Mesendoderm (in vitro differentiated cells): ENCODE measurements around the gene CD300LG.

Experiments used
- DNase-seq: peaks from one replicate; pipeline ENCODE4 v3.0.0; 2013
- H2AK5ac ChIP-seq: 2 replicates; pipeline ENCODE4 v1.6.1; 2013; ENCODE audit warnings: low read length, inconsistent platforms
- H2BK120ac ChIP-seq: 2 replicates; pipeline ENCODE4 v1.6.1; 2013; ENCODE audit warnings: low read depth, mild to moderate bottlenecking, low read length, moderate library complexity, mixed read lengths
- H2BK15ac ChIP-seq: replicated peaks from 2 replicates; pipeline ENCODE4 v1.6.1; 2013; ENCODE audit warnings: low read depth, mild to moderate bottlenecking, moderate library complexity
- H2BK5ac ChIP-seq: 2 replicates; pipeline ENCODE4 v1.6.1; 2013; ENCODE audit warnings: low read length, inconsistent platforms
- H3K18ac ChIP-seq: 2 replicates; pipeline ENCODE4 v1.6.1; 2013; ENCODE audit warnings: mild to moderate bottlenecking, low read length, mixed read lengths
- H3K23ac ChIP-seq: one replicate; pipeline ENCODE4 v1.6.1; 2013; ENCODE audit warnings: low read length
- H3K27ac ChIP-seq: 2 replicates; pipeline ENCODE4 v1.5.1; 2013; ENCODE audit warnings: low read depth, mild to moderate bottlenecking, inconsistent platforms, low read length, moderate library complexity
- H3K27me3 ChIP-seq: 2 replicates; pipeline ENCODE4 v1.6.1; 2013; ENCODE audit warnings: low read length, control low read depth, mild to moderate bottlenecking, inconsistent platforms; ENCODE audit not compliant: insufficient read depth, poor library complexity
- H3K36me3 ChIP-seq: 2 replicates; pipeline ENCODE4 v1.6.1; 2013; ENCODE audit warnings: low read length, inconsistent platforms; ENCODE audit not compliant: control insufficient read depth, insufficient read depth
- H3K4ac ChIP-seq: one replicate; pipeline ENCODE4 v1.6.1; 2013; ENCODE audit warnings: low read depth, mild to moderate bottlenecking, low read length, moderate library complexity
- H3K4me1 ChIP-seq: 2 replicates; pipeline ENCODE4 v1.6.1; 2013; ENCODE audit warnings: low read depth, low read length, inconsistent platforms; ENCODE audit not compliant: control insufficient read depth
- H3K4me2 ChIP-seq: 2 replicates; pipeline ENCODE4 v1.6.1; 2013; ENCODE audit warnings: low read length
- H3K4me3 ChIP-seq: 2 replicates; pipeline ENCODE4 v1.5.1; 2013; ENCODE audit warnings: mild to moderate bottlenecking, low read length
- H3K56ac ChIP-seq: one replicate; pipeline ENCODE4 v1.6.1; 2013; ENCODE audit warnings: low read length
- H3K79me1 ChIP-seq: 2 replicates; pipeline ENCODE4 v1.6.1; 2013; ENCODE audit warnings: low read length, inconsistent platforms
- H3K79me2 ChIP-seq: 2 replicates; pipeline ENCODE4 v1.6.1; 2013; ENCODE audit warnings: mild to moderate bottlenecking, low read length; ENCODE audit not compliant: control insufficient read depth, insufficient read depth
- H3K9ac ChIP-seq: 2 replicates; pipeline ENCODE4 v1.6.1; 2013; ENCODE audit warnings: low read length, inconsistent platforms
- H4K5ac ChIP-seq: one replicate; pipeline ENCODE4 v1.6.1; 2013; ENCODE audit warnings: low read length
- H4K8ac ChIP-seq: one replicate; pipeline ENCODE4 v1.6.1; 2013; ENCODE audit warnings: low read depth, mild to moderate bottlenecking, control low read depth, low read length, moderate library complexity
- WGBS: extraction: QIAGEN DNeasy Blood & Tissue Kit; methylation state at CpG from one replicate; pipeline ENCODE4 v1.1.7; 2013; ENCODE audit warnings: low lambda C conversion rate, missing lambda C conversion rate; ENCODE audit not compliant: insufficient coverage; ENCODE audit errors: extremely low coverage; 5-methylcytosine and 5-hydroxymethylcytosine counted together

Gene CD300LG

DNA sequence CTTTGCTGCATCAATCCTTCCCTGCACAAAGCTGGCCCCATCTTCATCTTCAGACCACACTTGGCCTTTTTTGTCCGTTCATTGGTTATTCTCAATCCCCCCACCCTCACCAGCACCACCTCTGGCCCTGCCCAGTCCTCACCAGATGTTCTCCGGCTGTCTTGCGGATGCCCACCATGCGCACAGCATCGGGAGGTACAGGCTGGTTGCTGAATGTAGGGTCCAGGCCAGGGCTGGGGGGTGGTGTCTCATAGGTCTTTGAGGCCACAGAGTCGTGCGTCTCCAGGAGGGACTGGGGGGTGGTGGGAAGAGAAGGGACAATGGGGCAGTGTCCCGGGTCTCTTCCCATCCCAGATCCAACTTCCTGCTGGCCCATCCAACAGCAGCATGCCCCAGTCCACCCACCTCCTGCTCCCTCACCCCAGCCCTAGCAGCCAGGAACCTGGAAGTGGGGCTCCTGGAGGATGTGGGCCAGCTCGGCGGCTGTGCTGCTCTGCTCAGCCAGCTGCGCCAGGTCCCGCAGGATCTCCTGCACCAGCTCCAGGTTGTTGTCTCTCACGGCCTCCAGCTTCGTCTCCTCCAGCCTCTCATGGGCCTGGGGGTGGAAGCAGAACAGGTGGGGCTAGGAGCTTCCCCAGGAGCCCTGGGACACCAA lies 35.9 kb downstream of the CD300LG start:
- H3K56ac ChIP-seq = no peak overlapping the region
- no peak overlapping the region for H3K23ac ChIP-seq
- H3K4ac ChIP-seq = no peak overlapping the region
- no peak overlapping the region for H3K4me2 ChIP-seq
- no peak overlapping the region for H2BK15ac ChIP-seq
- H2AK5ac ChIP-seq = no peak overlapping the region
- no peak overlapping the region for H2BK120ac ChIP-seq
- H3K9ac ChIP-seq = no peak overlapping the region
- no peak overlapping the region for H4K8ac ChIP-seq
- H3K18ac ChIP-seq = no peak overlapping the region
- H2BK5ac ChIP-seq = no peak overlapping the region
- WGBS = no CpG with 5 or more reads among the region's 14 CpGs
- DNase-seq = no peak
- no peaks in the 10 kb centered on the region for H3K27me3 ChIP-seq
- H3K79me1 ChIP-seq = no peaks in the 10 kb centered on the region
- H3K79me2 ChIP-seq = no peaks in the 10 kb centered on the region
- no peak overlapping the region for H3K4me3 ChIP-seq
- peaks cover 3% of the 10 kb centered on the region for H3K4me1 ChIP-seq
- no peaks in the 10 kb centered on the region for H3K36me3 ChIP-seq
- no peak overlapping the region for H3K27ac ChIP-seq
- H4K5ac ChIP-seq = no peak overlapping the region

GRCh38 chr17:43888548-43888947 lies 41.6 kb downstream of the CD300LG start:
- H3K4me2 ChIP-seq = no peak overlapping the region
- peaks cover 8% of the 10 kb centered on the region for H3K4me1 ChIP-seq
- no peak overlapping the region for H3K9ac ChIP-seq
- H4K8ac ChIP-seq = no peak overlapping the region
- no CpG with 5 or more reads among the region's 4 CpGs for WGBS
- DNase-seq = no peak
- H2BK120ac ChIP-seq = no peak overlapping the region
- H3K79me1 ChIP-seq = no peaks in the 10 kb centered on the region
- H4K5ac ChIP-seq = no peak overlapping the region
- no peak overlapping the region for H2BK5ac ChIP-seq
- H3K36me3 ChIP-seq = no peaks in the 10 kb centered on the region
- H3K23ac ChIP-seq = no peak overlapping the region
- H3K27me3 ChIP-seq = no peaks in the 10 kb centered on the region
- no peak overlapping the region for H3K4me3 ChIP-seq
- no peak overlapping the region for H3K18ac ChIP-seq
- no peak overlapping the region for H2BK15ac ChIP-seq
- no peak overlapping the region for H2AK5ac ChIP-seq
- H3K4ac ChIP-seq = no peak overlapping the region
- no peak overlapping the region for H3K27ac ChIP-seq
- H3K56ac ChIP-seq = no peak overlapping the region
- H3K79me2 ChIP-seq = no peaks in the 10 kb centered on the region

- H3K56ac ChIP-seq = no peak overlapping the region
- no peak overlapping the region for H2BK120ac ChIP-seq
- no peak overlapping the region for H3K4me2 ChIP-seq
- H3K23ac ChIP-seq = no peak overlapping the region
- H2BK15ac ChIP-seq = no peak overlapping the region
- no peaks in the 10 kb centered on the region for H3K79me2 ChIP-seq
- no peak for DNase-seq
- no peaks in the 10 kb centered on the region for H3K79me1 ChIP-seq
- no peak overlapping the region for H4K5ac ChIP-seq
- H3K4me3 ChIP-seq = no peak overlapping the region
- H2AK5ac ChIP-seq = no peak overlapping the region
- no peak overlapping the region for H3K27ac ChIP-seq
- no peak overlapping the region for H3K4ac ChIP-seq
- no peak overlapping the region for H4K8ac ChIP-seq
- WGBS = no CpG with 5 or more reads among the region's 1 CpG
- no peaks in the 10 kb centered on the region for H3K36me3 ChIP-seq
- H3K4me1 ChIP-seq = peaks cover 8% of the 10 kb centered on the region
- H3K18ac ChIP-seq = no peak overlapping the region
- H3K9ac ChIP-seq = no peak overlapping the region
- H2BK5ac ChIP-seq = no peak overlapping the region
- H3K27me3 ChIP-seq = no peaks in the 10 kb centered on the region
Measured at GRCh38 chr17:43890240-43890639, 43.3 kb downstream of the CD300LG start.

DNA sequence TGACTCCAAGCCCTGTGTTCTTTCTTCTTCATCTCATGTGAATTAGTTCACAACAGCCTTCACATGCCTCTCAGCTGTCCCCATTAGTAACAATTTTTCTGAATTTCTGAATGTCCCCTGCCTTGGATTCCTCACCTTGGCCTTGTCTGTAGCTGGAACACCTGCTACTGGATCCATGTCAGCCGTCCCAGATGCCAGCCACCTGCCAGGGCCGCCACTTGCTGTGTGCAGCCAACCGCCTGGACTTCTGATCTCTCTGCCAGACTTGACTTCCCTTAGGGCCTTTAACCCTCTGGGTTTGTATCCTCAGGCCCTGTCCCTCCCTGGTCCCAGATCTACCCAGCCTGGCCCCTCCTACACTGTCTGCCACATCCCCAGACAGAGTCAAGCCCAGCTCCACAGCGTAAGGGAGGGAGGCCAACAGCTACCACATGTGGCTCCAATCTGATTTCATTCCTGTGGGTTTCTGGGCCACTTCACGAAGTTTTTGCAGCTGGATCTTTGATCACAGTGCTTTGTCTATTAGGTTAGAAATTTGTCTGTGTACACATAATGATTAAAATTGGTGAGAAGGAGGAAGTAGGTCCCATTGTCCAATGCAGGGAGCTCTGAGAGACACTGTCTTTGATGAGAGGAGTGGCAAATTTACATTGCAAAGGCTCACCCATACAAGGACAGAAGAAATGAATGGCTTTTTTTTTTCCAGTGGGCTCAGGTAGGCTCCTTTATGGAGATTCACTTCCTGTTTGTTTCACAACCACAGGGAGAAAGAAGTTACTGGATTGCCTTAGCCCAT lies 45.1 kb downstream of the CD300LG start:
- Histone ChIP-seq H3K27me3 (no peaks in the 10 kb centered on the region), H2BK15ac (no peak overlapping the region), H3K79me2 (no peaks in the 10 kb centered on the region), H4K5ac (no peak overlapping the region), H3K56ac (no peak overlapping the region), H3K9ac (no peak overlapping the region), H2AK5ac (no peak overlapping the region), H3K4me2 (no peak overlapping the region), H4K8ac (no peak overlapping the region), H3K23ac (no peak overlapping the region), H3K27ac (no peak overlapping the region), H3K79me1 (no peaks in the 10 kb centered on the region), H3K36me3 (no peaks in the 10 kb centered on the region), H3K4me3 (no peak overlapping the region), H2BK5ac (no peak overlapping the region), H3K4ac (no peak overlapping the region), H3K4me1 (peaks cover 8% of the 10 kb centered on the region), H2BK120ac (no peak overlapping the region), H3K18ac (no peak overlapping the region)
- no CpG with 5 or more reads among the region's 5 CpGs for WGBS
- no peak for DNase-seq

- no CpG with 5 or more reads among the region's 4 CpGs for WGBS
- H2AK5ac ChIP-seq = no peak overlapping the region
- peak overlapping the region; percentile 25 for H3K56ac ChIP-seq
- no peak overlapping the region for H3K27ac ChIP-seq
- H3K27me3 ChIP-seq = no peaks in the 10 kb centered on the region
- no peaks in the 10 kb centered on the region for H3K79me1 ChIP-seq
- no peak overlapping the region for H2BK15ac ChIP-seq
- no peak overlapping the region for H4K8ac ChIP-seq
- H2BK5ac ChIP-seq = no peak overlapping the region
- H3K36me3 ChIP-seq = no peaks in the 10 kb centered on the region
- no peak overlapping the region for H3K23ac ChIP-seq
- no peak overlapping the region for H2BK120ac ChIP-seq
- H3K18ac ChIP-seq = no peak overlapping the region
- no peak overlapping the region for H3K4ac ChIP-seq
- no peak overlapping the region for H3K4me3 ChIP-seq
- no peak overlapping the region for H4K5ac ChIP-seq
- H3K9ac ChIP-seq = no peak overlapping the region
- DNase-seq = no peak
- no peaks in the 10 kb centered on the region for H3K79me2 ChIP-seq
- peaks cover 8% of the 10 kb centered on the region for H3K4me1 ChIP-seq
- H3K4me2 ChIP-seq = no peak overlapping the region
Measured at GRCh38 chr17:43892647-43892952, 45.6 kb downstream of the CD300LG start.
